HG03039 (cell line): Measurements from ENCODE around the gene RNF212.

Source experiments
- ATAC-seq: cut with Tn5 transposase; IDR thresholded peaks from one replicate; pipeline ENCODE4 v1.9.1; 2021; ENCODE audit warnings: mild to moderate bottlenecking, moderate library complexity; ENCODE audit not compliant: unreplicated experiment

RNF212 gene

DNA sequence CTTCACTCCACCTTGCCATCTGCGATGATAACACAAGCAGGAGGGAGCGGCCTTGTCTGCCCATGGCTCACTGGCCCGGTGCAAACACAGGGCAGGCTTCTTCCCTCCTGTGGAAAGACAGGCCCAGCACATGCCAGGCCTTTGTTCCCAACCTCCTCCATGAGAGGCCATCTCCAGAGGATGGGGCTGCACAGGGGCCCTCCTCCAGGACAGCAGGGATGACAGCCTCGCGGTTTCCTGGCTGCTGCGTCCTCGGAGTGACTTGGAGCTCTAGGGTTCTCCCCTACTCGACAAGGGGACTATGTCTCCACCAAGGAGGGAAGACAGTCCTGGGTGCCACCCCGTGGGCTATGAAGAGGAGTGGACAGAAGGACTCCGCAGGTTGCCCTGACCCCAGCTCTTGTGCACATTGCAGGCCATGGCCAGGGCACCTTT, 21.8 kb downstream of the RNF212 start:
- no peak for ATAC-seq

DNA sequence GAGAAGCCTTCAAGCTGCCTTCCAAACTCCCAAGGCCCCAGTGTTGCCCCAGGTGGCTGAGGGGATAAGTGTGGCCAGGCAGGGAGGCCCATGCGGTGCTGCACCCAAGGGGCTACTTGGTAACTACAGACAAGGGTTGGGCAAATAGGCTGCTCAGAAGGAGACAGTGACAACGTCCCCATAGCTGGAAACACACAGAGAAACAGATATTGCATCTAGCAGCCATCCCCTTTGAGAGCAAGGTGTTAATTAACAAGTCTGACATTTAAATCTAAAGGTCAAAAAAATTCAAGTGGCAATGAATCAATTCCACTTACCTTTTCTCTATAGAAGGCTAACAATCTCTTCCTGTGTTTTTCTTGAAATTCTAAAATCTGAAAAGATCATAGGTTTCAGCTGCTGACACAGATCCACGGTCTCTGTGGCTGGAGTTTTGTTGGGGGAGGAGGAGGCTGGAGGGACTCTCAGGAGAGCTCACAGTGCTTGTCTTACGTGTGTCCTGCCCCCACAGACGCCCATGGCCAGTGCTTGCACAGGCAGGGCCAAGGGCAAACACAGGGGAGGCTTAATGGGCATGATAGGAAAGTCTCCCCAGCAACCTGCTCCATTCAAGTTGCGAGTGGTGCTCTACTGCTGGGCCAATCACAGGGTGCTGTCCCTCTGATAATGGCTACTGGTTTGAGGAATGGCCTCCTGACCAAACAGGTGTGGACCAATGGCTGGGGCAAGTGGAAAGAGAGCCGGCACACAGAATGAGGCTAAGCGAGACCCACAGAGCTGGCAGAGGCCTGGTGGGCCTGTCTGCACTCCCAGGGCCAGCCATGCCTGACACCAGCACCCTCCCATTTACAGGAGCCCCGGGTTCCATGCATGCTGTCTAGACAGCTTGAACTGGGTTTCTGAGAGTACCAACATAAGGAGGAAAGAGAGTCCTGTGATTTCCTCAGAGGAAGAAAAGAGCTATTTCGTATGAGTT, 22.6 kb downstream of the RNF212 start:
- no peak for ATAC-seq

DNA sequence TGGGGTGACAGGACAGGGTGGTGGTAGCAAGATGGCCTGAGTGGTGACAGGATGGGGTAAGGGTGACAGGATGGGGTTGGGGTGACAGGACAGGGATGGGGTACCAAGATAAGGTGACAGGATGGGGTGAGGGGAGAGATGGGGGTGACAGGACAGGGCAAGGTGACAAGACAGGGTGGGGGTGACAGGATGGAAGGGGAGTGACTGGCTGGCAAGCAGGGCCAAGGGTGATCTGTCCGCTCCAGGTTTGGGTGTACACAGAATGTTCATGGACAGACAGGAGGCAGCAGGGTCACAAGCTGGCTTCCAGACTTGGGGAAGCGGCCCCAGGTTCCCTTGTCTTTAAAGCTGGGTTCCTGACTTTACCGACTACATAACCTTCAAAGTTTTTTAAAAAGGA, 23.3 kb downstream of the RNF212 start:
- ATAC-seq = no peak

- no peak for ATAC-seq
These were observed 26.0 kb downstream of the RNF212 start for GRCh38 chr4:1087371-1087770.

GRCh38 chr4:1086011-1086410, 27.4 kb downstream of the RNF212 start:
- no peak for ATAC-seq

DNA sequence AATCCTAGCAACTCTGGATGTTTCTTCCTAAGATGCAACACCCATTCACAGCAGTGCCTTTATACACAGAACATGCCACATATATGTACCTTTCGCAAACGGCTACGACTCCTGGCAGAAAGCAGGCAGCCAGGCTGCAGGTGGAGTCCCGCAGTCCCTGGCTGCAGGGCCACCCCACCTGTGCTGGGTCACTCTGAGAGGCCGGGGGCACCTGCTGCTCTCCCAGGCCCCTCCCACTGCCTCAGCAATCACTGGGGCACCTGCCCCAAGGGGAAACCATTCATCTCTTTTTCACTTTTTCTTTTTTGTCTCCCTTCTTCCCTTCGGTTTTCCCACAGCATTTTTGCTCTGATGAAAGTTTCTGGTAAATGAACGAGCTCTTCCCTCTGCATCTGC, 28.0 kb downstream of the RNF212 start:
- ATAC-seq = no peak

- ATAC-seq = no peak
These were observed 28.5 kb downstream of the RNF212 start for GRCh38 chr4:1084796-1085403.

DNA sequence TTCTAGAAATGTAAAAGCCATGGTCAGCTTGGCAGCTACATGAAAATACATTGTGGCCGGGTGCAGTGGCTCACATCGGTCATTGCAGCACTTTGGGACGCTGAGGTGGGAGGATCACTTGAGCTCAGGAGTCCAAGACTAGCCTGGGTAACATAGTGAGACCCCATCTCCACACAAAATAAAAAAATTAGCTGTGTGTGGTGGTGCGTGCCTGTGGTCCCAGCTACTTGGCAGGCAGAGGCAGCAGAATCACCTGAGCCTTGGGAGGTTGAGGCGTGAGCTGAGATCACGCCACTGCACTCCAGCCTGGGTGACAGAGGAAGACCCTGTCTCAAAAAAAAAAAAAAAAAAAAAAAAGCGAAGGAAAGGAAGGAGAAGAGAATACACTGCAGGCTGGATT, 29.0 kb downstream of the RNF212 start:
- ATAC-seq = no peak

DNA sequence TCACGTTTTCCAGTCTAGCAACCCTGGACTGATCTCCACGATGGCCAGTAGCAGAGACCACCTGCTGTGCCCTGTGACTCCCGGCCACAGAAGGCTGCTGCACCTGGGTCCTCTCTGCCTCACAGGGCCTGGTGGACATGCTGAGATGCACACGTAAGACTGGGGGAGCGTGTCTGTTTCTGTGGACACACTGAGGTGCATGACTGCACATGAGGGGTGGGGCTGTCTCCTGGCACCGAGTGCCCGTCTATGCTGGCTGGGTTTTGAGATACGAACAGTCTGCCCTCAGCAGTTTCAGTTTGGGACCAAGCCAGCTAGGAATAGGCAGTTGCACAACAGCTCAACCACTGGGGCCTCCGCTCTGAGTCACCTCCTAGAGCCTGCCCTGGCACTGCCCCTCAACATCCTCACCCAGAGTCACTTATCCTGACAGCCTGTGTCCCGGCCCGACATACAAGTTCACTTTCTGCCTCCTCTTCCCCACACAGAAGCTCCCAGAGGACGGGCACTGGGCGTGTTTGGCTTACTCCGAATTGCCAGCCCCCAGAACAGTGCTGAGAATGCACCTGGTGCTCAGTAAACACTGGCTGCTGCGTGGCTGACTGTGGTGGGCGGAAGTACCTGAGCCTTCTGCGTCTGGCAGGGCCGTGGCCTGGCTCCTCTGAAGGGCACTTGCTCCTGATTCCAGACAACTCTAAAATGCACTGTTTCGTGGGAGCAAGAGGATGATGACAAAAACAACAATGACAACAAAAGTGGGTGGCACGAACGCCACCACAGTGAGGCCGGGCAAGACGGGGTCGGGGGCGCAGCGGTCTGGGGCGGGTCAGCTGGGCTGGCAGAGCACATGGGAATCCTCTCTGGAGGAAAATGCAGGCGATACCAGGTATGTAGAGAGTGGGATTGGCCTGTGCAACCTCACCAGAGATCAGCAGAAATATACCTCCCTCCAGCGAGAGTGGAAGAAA, 30.9 kb downstream of the RNF212 start:
- ATAC-seq = no peak

DNA sequence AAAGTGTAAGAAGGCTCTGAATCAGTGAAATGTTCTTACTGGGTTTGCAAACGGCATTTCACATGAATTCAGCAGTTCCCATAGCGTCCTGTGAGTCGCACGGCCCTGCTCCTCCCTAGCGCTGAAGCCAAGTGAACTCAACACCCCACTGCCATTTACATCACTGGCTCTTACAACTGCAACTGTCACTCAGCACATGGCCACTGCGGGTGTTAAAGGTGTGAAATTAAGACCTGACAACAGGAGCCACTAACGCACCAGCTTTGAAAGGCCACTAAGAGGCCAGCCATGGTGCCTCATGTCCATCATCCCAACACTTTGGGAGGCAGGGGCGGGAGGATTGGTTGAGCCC, 31.7 kb downstream of the RNF212 start:
- no peak for ATAC-seq

DNA sequence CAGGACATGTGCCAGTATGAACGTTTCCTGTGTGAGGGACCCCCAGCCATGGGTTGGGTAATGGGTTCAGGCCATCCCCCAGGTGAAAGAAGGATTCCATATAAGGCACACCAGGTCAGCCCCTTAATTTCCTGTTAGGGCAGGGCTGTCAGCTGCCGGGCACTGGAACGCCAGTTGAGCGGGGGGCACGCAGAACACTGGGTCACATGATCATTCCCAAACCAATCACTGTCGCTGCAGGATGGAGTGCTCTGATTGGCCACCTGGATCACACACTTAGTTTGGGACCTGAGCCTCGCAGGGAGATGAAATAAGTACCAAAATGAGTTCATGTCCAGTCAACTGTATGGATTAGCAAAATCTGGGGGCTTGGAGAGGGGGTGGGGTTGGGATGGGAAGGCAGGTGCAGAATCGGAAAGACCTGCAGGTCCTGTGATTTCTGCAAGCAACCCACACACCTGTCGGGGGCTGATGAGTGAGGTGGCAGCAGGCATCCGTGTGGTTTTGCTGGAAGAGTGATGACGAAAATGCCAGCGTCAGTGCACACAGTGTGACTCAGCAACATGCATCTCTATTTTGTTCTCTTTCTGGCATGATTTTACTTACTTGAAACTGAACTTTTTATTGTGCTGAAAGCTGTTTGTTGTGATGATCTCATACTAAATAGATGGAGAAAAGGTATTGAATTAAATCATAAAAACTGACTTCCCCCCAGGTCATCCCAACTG, 32.2 kb downstream of the RNF212 start:
- no peak for ATAC-seq

DNA sequence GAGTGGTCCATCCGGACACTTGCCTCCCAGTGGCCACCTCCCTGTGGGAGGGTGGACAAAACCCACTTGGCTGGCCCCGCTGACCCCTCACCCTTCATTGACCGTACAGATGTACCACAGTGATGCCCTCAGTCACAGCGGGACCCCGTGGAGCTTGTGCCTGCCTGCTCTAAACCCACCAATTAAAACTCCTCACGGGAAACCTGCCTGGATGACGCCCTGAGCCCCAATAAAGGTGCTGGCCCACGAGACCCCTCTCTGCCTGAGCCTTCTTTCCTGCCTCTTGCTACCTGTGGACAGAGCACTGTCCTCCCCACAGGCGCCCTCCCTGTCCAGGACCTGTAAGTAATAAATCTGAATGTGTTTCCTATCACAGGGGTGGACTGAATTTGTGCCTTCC, 32.9 kb downstream of the RNF212 start:
- no peak for ATAC-seq

GRCh38 chr4:1079711-1080265, 33.6 kb downstream of the RNF212 start:
- no peak for ATAC-seq

- ATAC-seq = no peak
These were observed 34.9 kb downstream of the RNF212 start for GRCh38 chr4:1078490-1078889.

DNA sequence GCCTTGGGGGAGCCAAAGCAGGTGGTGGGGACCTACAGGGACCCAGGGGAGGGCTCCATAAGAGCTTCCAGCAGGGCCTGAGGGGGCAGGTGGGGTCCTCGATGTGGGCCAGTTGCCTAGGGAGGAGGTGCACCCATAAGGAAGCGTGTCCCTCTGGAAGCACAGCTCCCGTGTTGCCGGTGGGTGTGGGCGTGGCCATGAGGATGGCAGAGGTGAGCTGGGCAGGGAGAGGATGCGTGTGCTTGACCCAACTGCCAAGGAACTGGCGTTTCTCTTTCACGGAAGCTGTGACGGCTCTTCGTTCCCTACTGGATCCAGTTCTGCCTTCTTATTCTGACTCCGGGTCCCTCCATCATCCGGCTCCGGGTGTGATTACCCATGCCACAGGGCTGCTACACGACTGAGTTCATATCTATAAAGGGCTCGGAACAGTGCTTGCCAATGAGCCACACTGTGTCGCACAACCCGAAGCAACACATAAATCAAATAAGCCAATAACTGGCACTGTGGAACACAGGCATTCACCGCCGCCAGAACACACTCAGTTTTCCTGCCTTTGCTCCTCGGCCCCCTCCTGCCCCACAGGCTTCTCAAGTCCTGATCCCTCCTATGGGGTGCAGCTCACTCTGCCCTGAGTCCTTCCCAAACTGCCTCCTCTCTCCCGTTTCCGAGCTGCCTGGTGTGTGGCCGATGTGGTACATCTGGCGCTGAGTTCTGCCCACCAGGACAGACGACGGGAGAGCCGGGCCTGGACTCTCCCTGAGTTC, 35.5 kb downstream of the RNF212 start:
- ATAC-seq = no peak

GRCh38 chr4:1075809-1076699, 37.3 kb downstream of the RNF212 start:
- no peak for ATAC-seq

- ATAC-seq = no peak
These were observed 38.1 kb downstream of the RNF212 start for GRCh38 chr4:1075225-1075624.

DNA sequence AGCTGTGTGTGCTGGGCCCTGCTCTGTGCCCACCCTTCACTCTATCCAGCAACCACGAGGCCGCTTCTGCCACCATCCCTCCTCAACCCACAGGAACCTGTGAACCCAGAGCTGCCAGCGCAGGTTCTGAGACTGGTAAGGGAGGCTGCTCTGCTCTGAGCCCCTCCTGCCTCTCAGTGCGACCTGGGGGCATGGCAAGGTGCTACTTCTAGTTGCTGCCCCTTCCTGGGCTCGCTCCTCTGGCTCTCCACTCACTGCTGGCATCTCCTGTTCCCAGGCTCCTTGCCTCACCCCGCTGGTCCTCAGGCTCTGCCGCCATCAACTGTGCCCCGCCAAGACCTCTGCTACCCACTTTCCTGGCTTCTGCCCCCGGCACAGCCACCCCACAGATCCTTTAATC, 39.3 kb downstream of the RNF212 start:
- no peak for ATAC-seq
